Adrenal gland (tissue), 5 donors: Measurements from ENCODE around the gene ZNF436.

Source experiments
- CTCF ChIP-seq, 6 experiments: fragments of 450-650 bp in 4 of 6; fragments of 200-600 bp in 2 of 6; sonication (generic) in 1 of 6; IDR thresholded peaks; 1 replicate in 5 of 6; 2 replicates in 1 of 6; pipeline versions ENCODE4 v1.5.1 to v1.8.0; 2016 to 2021; ENCODE audit warnings: antibody characterized with exemption in 6 of 6, mild to moderate bottlenecking in 2 of 6, moderate library complexity in 1 of 6
- POLR2A ChIP-seq, 2 donors: fragments of 450-650 bp; IDR thresholded peaks; one replicate each; pipeline ENCODE4 v1.6.1; 2017; ENCODE audit warnings: antibody characterized with exemption in 2 of 2, mild to moderate bottlenecking in 2 of 2, moderate library complexity in 1 of 2
- donor health status: DM: no; HTN: no; CAD: no.

- TF ChIP-seq CTCF (IDR thresholded peaks at IDR 0.05) (no peak), POLR2A (IDR thresholded peaks at IDR 0.05) (no peak)
Measured at GRCh38 chr1:23345920-23346319, 23.7 kb downstream of the ZNF436 start.
